Ishikawa (cell line): ENCODE data around the gene BCR.

Experiments
- CEBPB ChIP-seq: IDR thresholded peaks from 2 replicates; pipeline ENCODE4 v1.6.1; 2012
- CREB1 ChIP-seq: IDR thresholded peaks from 2 replicates; pipeline ENCODE4 v1.6.1; 2012; ENCODE audit warnings: low read depth
- EGR1 ChIP-seq: IDR thresholded peaks from 2 replicates; pipeline ENCODE4 v1.6.1; 2012
- EP300 ChIP-seq: IDR thresholded peaks from 2 replicates; pipeline ENCODE4 v1.6.1; 2012; ENCODE audit warnings: borderline replicate concordance
- FOXM1 ChIP-seq: IDR thresholded peaks from 2 replicates; pipeline ENCODE4 v1.6.1; 2012; ENCODE audit warnings: low read depth, borderline replicate concordance
- MAX ChIP-seq: IDR thresholded peaks from 2 replicates; pipeline ENCODE4 v1.6.1; 2012
- NFIC ChIP-seq: IDR thresholded peaks from 2 replicates; pipeline ENCODE4 v1.6.1; 2012
- RAD21 ChIP-seq: IDR thresholded peaks from 2 replicates; pipeline ENCODE4 v1.6.1; 2012; ENCODE audit warnings: low read depth
- REST ChIP-seq: IDR thresholded peaks from 2 replicates; pipeline ENCODE4 v1.6.1; 2012; ENCODE audit warnings: low read depth, mild to moderate bottlenecking
- TAF1 ChIP-seq: IDR thresholded peaks from 2 replicates; pipeline ENCODE4 v1.6.1; 2012; ENCODE audit warnings: low read depth, mild to moderate bottlenecking
- TCF12 ChIP-seq: IDR thresholded peaks from 2 replicates; pipeline ENCODE4 v1.6.1; 2012; ENCODE audit warnings: low read depth
- TEAD4 ChIP-seq: IDR thresholded peaks from 2 replicates; pipeline ENCODE4 v1.6.1; 2012
- USF1 ChIP-seq: IDR thresholded peaks from 2 replicates; pipeline ENCODE4 v1.6.1; 2012
- YY1 ChIP-seq: IDR thresholded peaks from 2 replicates; pipeline ENCODE4 v1.6.1; 2012; ENCODE audit warnings: low read depth
- ZBTB7A ChIP-seq: IDR thresholded peaks from 2 replicates; pipeline ENCODE4 v1.6.1; 2012; ENCODE audit warnings: low read depth

Gene BCR

DNA sequence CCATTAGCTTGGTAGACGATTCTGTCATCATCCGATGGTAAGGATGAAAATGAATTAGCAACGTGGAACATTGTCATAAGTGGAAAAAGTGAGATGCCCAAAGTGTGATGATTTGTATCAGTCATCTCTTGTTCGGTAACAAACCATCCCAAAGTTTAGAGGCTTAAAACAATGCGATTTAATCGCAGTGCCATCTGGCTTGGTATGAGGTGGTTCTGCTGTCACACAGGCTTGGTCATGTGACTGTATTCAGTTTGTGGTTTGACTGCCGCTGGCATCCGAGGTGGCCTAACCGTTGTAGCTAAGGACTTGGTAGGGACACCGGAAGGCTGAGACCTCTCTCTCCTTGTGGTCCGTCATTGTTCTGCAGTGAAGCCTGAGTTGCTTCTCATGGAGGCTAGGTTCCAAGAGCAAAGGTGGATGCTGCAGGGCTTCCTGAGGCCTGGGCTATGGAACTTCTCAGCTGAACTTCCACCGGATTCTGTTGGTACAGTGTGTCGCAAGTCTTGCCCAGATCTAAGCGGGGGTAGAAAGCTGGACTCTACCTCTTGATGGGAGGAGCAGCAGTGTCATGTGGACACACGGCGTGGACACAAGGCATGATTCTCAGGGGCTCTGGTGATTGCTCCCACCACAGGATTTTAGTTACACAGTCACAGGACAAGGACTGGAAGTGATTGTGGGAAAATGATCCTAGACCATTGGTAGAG, 36.3 kb downstream of the BCR start:
- TF ChIP-seq EGR1 = no peak
- TF ChIP-seq EP300 = no peak
- no peak for TF ChIP-seq FOXM1
- TF ChIP-seq YY1 = no peak
- TF ChIP-seq ZBTB7A = no peak
- TF ChIP-seq NFIC = no peak
- no peak for TF ChIP-seq RAD21
- TF ChIP-seq TCF12 = no peak
- no peak for TF ChIP-seq USF1
- TF ChIP-seq TAF1 = no peak
- TF ChIP-seq CEBPB = no peak
- no peak for TF ChIP-seq MAX
- TF ChIP-seq CREB1 = no peak
- TF ChIP-seq TEAD4 = no peak
- no peak for TF ChIP-seq REST

DNA sequence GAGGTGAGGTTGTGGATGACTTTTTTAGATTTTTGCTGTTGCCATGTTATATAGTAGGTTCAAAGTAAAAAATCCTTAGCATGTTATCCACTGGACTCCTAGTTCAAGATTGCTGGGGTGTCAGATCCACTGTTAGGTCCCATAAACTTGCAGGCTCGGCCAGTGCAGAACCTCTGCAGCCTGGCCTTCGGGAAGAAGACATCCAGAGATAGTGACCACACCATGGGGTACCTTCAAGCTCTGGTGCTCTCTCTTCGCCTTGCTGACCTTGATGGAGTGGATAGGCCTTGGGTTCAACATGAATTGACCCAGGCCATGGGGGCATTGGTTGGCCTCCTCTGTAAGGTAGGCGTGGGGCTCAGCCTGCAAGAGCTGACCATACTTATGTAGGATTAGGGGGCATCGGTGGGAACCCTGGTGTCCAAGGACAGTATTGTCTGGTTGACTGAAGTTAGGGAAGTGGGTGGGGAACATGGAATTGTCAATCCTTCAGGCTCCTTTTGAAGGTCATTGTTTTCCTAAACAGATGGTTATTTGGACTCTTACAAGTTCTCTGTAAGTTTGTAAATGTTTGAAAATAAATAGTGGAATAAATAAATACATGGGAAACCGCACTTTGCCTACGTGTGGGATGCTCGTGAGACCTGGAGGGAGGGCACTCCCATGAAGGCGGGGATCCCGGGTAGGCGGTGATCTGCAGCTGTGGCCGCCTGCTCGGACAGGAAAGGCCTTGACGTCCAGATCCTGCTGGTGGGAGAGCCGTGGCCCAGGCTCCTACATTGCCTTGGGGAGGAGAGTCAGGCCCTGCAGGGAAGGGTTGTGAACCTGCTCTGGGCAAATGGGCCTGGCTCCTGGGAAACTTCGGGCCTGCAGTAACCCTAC, 37.1 kb downstream of the BCR start:
- TF ChIP-seq RAD21 (no peak), NFIC (no peak), USF1 (no peak), TCF12 (no peak), ZBTB7A (no peak), TEAD4 (no peak), CREB1 (no peak)

DNA sequence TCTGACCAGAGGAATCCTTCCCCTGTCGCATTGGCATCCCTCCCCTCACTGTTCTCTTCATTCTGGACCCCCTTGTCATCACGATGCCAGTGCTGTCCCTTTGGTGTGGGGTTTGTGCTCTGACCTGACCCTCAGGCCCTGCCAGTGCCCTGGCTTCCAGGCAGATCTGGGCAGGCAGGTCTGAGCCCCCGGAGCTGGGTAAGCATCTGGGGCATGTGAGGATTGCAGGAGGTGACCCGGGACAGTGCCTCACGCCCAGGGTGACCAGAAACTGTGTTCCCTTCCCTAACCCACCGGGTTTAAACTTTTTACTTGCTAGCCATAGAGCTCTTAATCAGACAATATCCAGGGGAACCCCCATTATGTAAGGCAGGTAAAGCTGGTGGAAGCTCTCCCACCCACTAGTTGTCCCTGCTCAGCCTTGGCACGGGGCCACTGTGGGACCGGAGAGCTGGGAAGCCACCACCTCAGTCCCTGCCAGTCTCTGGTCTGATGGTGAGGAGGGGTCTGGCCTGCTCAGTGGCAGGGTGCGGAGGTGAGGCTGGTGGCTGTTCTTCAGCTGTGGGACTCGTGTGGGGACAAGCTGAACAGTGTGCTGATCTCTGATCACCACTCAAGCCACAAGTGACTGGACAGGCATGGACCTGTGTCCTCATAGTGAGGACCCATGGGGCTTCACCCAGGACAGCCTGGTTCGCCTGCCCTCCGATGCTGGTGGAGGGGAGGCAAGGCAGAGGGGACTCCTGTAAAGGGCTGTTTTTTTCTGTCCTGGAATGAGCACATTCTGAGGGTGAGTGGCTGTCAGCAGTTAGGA, 38.0 kb downstream of the BCR start:
- no peak for TF ChIP-seq CEBPB
- TF ChIP-seq TEAD4 = 0 out of 2 replicates have a peak, but pooled peaks have one; percentile 21

GRCh38 chr22:23218867-23219251, 38.5 kb downstream of the BCR start:
- TF ChIP-seq NFIC = no peak
- no peak for TF ChIP-seq TAF1
- no peak for TF ChIP-seq RAD21
- no peak for TF ChIP-seq YY1
- no peak for TF ChIP-seq CREB1
- no peak for TF ChIP-seq EP300
- TF ChIP-seq USF1 = no peak
- no peak for TF ChIP-seq FOXM1
- TF ChIP-seq REST = no peak
- TF ChIP-seq TEAD4 = no peak; the same call in 1 of the 2 replicates
- TF ChIP-seq TCF12 = no peak
- no peak for TF ChIP-seq ZBTB7A
- no peak for TF ChIP-seq CEBPB
- TF ChIP-seq MAX = no peak
- no peak for TF ChIP-seq EGR1

GRCh38 chr22:23219317-23219716, 39.0 kb downstream of the BCR start:
- TF ChIP-seq FOXM1 = no peak
